ENCODE results near the gene FBXW8.

The FBXW8 gene

DNA sequence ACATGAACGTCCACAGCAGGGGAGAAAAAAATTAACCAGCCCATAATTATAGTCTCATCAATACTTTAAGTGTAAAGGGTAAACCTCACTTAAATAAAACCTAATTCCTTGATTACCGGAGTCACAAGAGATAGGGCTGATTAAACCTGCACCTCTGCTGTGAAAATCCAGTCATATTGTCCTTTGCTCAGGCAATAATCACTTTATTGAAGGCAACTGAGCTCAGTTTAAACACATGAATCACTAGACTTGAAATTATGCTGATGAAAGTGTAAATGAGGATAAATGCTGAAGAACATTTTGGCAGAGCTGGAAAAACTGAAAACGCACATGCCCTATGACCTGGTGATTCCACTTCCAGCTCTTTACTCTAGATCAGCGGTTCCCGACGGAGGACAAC is 22.9 kb upstream of the FBXW8 start:
- DNase-seq, result no peak

- no peak for DNase-seq
Measured at GRCh38 chr12:116890330-116890729, 20.4 kb upstream of the FBXW8 start.

DNA sequence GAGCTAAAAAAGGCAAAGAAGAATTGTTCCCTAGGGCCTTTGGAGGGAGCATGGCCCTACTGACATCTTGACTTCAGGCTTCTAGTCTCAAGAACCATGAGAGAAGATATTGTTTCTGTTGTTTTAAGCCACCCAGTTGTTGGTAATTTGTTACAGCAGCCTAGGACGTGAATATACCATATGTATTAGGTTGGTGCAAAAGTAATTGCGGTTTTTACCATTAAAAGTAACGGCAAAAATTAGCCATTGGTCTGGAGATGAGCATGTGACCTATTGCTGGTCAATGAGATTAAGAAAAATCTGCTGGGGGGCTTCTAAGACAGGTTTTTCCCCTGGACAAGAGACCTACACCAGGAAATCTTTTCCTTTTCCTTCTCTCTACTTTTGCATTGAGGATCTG is 19.7 kb upstream of the FBXW8 start:
- DNase-seq, result no peak

GRCh38 chr12:116892349-116893140 is 18.2 kb upstream of the FBXW8 start:
- no peak for DNase-seq

GRCh38 chr12:116894913-116895312 is 15.8 kb upstream of the FBXW8 start:
- DNase-seq, result no peak

DNA sequence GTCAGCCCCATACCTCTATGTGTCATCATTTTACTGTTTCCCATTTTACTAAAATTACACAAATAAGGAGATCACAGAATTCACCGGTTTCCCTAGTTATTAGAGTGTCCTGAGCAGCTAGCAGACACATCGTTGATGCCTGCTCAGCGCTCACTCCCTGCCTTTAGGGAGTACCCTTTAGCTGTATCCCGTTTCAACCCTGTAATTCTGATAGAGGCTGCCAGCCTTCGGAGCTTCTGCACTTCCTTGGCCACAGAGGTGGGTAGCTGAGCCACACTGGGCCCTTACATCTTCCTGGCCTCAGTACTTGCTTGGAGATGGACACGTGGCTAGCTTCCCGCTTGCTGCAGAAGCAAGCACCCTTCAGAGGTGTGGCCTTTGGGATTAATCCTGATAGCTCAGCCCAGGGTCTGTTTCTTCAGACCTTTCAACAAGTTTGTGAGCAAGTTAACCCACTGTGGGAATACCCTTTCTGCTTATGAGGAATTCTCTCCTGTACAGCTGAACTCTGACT is 14.3 kb upstream of the FBXW8 start:
- DNase-seq, result no peak

DNA sequence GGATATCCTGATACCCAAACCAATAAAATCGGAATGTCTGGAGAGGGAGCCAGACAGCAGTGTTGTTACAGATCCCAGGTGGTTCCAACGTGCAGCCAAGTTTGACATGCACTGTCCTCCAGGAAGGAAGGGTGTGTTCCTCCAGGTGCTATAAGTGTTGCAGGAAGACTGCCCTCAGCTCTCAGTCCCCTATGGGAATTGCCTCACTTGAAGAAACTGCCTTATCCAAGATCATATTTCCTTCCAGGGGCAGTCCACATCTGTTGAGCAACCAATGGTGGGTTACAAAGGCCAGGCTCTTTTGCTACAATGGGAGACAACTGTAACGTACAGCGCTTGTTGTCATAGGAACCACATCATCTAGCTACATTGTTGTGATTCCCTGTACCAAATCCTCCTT is 13.3 kb upstream of the FBXW8 start:
- DNase-seq, result no peak

- DNase-seq, result no peak
Measured at GRCh38 chr12:116898669-116899068, 12.1 kb upstream of the FBXW8 start.

- no peak for DNase-seq
Measured at GRCh38 chr12:116901612-116902011, 9.1 kb upstream of the FBXW8 start.

- no peak for DNase-seq
Measured at GRCh38 chr12:116903818-116904217, 6.9 kb upstream of the FBXW8 start.

DNA sequence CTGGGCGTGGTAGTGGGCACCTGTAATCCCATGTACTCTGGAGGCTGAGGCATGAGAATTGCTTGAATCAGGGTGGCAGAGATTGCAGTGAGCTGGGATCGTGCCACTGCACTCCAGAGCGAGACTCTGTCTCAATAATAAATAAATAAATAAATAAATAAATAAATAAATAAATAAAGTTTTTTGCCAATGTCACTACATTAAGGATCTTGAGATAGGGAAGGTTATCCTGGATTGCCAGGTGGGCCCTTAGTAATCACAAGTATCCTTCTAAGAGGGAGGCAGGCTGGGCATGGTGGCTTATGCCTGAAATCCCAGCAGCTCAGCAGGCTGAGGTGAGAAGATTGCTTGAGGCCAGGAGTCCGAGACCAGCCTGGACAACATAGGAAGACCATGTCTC is 4.5 kb upstream of the FBXW8 start:
- DNase-seq, result no peak

DNA sequence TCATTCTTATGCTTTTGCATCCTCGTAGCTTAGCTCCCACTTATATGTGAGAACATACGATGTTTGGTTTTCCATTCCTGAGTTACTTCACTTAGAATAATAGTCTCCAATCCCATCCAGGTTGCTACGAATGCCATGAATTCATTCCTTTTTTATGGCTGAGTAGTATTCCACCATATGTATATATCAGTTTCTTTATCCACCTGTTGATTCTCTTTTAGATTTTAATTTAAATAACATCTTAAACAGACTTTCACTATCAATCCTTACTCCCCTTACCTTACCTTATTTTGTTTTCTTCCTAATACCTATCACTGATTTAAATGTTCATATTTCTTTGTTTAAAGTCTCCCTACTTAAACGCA is 488 bp upstream of the FBXW8 start:
- DNase-seq, result no peak

- no peak for DNase-seq
Measured at GRCh38 chr12:116915326-116915725, 4.6 kb downstream of the FBXW8 start.

GRCh38 chr12:116916122-116916521 is 5.4 kb downstream of the FBXW8 start:
- DNase-seq, result no peak

DNA sequence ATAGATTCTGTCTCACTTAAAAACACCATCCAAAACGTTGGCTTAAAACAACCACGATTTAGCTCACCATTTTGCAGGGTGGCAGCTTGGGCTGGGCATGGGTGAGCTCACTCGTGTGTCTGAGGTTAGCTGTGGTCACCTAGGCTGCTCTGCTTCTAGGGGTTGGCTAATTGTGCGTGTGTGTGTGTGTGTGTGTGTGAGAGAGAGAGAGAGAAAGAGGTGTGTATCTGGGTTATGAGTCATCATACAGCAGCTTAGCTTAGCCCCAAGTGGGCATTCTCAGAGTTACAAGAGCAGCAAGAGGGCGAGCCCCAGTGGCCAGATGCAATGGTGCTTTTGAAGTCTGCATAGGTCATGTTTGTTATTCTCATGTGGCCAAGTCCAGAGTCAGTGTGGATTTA is 6.0 kb downstream of the FBXW8 start:
- DNase-seq, result no peak

- DNase-seq, result no peak
Measured at GRCh38 chr12:116918464-116918863, 7.7 kb downstream of the FBXW8 start.

- no peak for DNase-seq
Measured at GRCh38 chr12:116919247-116919661, 8.5 kb downstream of the FBXW8 start.

GRCh38 chr12:116919706-116920485 is 9.1 kb downstream of the FBXW8 start:
- DNase-seq, result no peak

GRCh38 chr12:116920939-116921338 is 10.2 kb downstream of the FBXW8 start:
- DNase-seq, result no peak

GRCh38 chr12:116922194-116922897 is 11.6 kb downstream of the FBXW8 start:
- no peak for DNase-seq

DNA sequence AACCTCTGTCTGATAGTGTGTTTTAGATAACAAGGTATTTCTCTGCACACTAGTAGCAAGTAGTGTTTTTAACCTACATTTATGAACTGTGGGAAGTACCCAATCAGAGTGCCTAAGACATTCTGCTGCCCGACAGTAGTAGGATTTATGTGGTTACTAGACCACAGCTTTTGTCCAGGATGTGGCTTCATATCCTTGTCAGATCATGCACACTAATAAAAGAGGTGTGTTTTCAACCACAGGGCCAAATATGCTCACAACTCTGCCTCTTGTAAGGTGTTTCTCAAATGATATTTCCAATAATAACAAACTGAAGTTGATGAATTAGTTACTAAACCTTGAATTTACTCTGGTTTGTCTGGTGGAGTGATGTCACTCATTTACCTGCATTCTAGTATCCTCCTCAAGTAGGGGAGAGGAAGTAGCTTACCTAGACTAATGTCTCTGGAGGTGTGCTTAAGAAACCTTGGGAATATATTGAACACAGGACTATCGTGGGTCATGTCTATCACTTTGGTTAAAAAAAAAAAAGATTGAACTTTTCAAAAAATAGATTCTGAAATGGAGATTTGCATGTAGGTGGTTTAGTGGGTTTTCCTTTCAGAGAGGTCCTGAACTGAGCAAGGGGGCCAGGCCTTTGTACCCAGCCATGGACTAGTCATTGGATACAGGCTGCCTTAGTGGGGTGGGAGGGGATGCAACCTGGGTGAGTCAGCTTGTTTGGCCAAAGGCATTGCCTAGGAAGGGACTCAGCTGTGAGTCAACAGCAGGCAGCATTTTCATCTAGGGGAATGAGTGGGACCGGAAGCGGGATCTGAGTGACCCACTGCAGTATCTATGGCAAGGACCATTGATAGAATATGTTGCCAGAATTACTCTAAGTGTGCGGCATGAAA is 14.1 kb downstream of the FBXW8 start:
- DNase-seq, result no peak

Measured in SIG-M5 (cell line).